ENCODE data around the gene ARHGEF39.

ARHGEF39 gene

DNA sequence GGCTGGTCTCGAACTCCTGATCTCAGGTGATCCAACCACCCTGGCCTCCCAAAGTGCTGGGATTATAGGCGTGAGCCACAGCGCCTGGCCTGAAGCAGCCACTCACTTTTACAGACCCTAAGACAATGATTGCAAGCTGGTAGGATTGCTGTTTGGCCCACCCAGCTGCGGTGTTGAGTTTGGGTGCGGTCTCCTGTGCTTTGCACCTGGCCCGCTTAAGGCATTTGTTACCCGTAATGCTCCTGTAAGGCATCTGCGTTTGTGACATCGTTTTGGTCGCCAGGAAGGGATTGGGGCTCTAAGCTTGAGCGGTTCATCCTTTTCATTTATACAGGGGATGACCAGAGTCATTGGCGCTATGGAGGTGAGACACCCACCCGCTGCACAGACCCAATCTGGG, 10.2 kb upstream of the ARHGEF39 start:
- no peak for DNase-seq (ENCODE audit: low spot score)

DNA sequence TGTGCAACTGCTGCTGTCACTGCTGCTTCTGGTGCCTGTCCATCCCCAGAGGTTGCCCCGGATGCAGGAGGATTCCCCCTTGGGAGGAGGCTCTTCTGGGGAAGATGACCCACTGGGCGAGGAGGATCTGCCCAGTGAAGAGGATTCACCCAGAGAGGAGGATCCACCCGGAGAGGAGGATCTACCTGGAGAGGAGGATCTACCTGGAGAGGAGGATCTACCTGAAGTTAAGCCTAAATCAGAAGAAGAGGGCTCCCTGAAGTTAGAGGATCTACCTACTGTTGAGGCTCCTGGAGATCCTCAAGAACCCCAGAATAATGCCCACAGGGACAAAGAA, 9.0 kb upstream of the ARHGEF39 start:
- no peak for DNase-seq (ENCODE audit: low spot score)

DNA sequence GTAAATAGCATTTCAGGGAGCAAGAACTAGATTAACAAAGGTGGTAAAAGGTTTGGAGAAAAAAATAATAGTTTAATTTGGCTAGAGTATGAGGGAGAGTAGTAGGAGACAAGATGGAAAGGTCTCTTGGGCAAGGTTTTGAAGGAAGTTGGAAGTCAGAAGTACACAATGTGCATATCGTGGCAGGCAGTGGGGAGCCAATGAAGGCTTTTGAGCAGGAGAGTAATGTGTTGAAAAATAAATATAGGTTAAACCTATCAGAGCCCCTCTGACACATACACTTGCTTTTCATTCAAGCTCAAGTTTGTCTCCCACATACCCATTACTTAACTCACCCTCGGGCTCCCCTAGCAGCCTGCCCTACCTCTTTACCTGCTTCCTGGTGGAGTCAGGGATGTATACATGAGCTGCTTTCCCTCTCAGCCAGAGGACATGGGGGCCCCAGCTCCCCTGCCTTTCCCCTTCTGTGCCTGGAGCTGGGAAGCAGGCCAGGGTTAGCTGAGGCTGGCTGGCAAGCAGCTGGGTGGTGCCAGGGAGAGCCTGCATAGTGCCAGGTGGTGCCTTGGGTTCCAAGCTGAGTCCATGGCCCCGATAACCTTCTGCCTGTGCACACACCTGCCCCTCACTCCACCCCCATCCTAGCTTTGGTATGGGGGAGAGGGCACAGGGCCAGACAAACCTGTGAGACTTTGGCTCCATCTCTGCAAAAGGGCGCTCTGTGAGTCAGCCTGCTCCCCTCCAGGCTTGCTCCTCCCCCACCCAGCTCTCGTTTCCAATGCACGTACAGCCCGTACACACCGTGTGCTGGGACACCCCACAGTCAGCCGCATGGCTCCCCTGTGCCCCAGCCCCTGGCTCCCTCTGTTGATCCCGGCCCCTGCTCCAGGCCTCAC, 8.4 kb upstream of the ARHGEF39 start, which contains the start of gene CA9:
TSS of gene CA9 (plus strand) at position 797 of the 893 bp plus-strand sequence. CDS start at position 829, 32 bp downstream.
- DNase-seq (ENCODE audit: low spot score): no peak

DNA sequence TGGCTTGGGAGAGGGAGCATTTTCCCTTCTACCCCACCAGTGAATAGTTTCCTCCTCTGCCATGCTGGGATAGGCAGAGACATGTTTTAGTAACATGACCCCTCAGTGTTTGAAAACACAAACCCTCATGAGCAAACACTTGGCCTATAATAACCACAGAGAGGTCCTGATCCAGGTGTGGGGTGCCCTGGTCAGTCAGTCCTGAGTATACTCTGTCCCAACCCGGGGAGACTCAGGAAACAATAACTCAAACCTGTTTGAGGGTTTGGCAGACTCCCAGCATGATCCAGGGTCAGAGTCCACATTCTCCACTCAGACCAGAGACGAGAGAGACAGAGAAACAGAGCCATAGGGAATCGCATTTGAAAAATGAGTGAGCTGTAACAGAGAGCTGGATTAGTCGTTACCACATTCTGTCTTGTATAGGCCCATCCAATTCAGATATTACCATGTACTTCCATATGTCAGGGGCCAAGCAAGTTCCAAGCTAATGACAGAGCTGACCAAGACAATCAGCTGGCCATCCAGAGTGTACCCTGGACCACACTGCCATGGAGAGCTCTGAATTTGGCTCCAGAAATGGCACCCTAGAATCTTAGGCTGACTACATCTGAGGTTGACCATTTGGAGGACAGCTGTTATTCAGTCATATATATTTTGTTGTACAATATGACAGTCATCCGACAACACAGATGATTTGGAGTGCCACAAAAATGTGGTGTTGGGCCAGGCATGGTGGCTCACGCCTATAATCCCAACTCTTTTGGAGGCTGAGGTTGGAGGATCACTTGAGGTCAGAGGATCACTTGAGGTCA, 4.5 kb upstream of the ARHGEF39 start:
- DNase-seq (ENCODE audit: low spot score): no peak

DNA sequence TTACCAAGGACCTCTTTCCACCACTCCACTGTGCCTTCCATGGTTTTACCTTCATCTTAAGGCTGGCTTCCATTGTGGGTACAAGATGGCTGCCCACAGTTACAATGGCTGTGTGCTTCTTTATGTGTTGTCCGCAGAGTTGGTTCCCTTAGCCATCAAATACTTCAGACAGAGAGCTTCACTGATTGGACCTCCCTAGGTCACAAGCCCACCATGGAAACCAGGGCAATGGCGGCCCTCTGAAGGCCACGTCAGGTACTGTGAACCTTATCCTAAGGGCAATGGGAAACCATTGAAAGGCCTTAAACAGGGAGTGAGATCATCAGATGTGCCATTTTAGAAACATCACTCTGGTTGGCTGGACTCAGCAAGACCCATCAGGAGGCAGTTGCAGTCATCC, 2.9 kb upstream of the ARHGEF39 start:
- DNase-seq (ENCODE audit: low spot score): no peak

DNA sequence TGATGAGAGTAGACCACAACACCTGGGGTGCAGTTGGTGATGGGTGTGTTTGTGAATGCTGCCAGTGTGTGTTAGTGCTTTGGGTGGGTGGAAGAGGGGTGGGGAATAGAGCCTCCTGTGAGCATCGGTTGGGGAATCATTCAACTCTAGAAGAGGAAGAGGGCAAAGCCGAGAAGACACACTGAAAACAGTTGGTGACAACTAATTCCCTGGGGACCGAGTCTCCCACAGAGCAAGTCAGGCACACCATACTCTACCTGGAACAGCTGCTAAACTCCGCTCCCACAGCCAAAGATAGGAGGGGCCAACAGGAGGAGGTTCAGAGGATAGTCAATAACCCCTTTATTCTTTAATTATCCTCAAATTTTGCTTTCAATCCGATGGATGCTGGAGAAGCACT, 1.6 kb upstream of the ARHGEF39 start:
- DNase-seq (ENCODE audit: low spot score): no peak

DNA sequence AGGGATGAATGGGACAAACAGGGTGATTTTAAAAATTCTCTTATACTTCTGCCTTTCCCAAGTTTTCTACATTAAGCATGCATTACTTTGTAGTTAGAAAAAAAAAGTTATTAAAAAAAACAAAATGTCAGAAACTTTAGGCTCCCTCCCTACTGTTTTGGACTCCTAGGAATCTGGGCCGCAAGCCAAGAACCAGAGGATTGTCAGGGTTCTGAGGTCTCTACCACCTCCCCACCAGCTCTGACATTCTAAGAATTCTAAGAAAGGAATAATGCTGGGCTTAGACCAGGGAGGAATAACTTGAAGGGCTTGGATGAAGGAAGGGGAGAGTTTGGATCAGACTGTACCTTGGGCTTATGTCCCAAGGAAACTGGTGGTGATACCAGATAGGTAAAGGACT, 1.1 kb upstream of the ARHGEF39 start:
- no peak for DNase-seq (ENCODE audit: low spot score)

DNA sequence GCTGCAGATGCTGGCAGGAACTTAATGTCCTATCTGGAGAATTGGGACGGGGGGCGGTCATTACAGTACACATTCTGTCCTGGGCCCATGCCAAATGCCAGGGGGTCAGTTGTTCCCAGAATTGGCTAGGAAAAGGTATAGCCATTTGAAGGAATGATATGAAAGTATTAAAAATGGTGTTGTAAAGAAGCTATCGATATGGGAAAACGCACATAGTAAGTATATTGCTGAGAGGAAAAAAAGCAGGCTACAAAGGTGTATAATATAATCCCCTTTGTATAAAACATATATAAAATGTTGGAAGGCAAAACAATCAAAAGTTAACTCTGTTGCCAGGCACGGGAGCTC, 450 bp upstream of the ARHGEF39 start:
- DNase-seq (ENCODE audit: low spot score): no peak

DNA sequence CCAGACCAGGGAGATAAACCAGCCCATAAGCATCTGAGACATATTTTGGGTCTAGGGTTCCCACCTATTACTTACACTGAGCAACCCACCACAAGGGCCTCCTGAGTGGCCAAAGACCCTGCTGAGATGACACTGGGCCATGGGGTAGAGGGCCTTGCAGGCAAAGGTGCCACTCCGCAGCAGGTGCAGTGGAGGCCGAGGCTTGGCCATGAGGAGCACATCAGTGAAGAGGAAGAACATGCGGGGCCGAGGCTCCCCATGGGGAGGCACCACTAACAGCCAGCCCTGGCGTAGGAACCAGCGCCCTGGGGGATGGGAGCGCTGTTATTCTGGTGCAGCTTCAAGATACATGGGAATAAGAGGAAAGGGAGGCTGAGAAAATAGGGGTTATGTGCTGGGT, 2.6 kb downstream of the ARHGEF39 start:
- DNase-seq (ENCODE audit: low spot score): no peak

DNA sequence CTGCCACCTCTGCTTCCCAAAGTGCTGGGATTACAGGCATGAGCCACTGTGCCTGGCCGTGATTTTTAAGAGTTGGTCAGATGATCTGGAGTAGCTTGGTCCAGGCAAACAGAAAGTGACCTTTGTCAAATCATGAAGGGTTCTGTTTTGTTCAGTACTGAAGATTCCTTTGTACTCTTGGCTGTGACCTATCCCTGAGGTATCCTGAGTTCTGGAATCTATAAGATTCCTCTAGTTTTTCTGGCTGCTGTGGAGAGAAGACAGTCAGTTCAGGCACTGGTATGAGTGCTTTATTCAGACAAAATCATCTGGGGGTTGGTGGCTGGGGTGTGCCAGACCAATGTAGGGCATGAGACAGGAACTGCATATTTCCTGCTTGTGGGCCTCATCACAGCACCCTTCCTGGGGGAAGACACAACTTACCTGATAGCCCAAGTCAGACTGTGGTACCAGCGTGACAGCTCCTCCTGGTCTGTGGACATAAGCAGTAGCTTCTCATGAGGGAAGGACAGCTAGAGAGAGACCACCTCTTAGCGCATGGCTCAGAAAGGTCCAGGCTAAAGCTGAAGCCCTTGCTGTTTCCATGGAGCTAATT, 3.1 kb downstream of the ARHGEF39 start:
- DNase-seq (ENCODE audit: low spot score): no peak

DNA sequence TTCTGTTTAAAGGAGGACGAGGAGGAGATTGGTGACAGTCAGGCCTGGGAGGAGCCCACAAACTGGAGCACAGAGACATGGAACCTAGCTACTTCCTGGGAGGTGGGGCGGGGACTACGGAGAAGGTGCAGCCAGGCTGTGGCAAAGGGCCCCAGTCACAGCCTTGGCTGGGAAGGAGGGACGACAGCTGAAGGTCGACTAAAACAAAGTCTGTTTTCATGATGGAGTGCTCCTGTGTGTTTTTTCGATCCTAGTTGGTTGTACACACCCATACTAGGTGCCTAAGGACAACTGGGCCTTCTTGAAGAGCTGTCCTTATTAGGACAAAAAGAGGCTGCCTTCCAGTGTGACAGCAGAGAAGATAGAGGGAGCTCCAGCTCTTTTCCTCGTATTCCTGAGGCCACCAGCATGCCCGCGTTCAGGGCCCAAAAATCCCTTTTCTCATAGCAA, 4.0 kb downstream of the ARHGEF39 start:
- DNase-seq (ENCODE audit: low spot score): no peak

DNA sequence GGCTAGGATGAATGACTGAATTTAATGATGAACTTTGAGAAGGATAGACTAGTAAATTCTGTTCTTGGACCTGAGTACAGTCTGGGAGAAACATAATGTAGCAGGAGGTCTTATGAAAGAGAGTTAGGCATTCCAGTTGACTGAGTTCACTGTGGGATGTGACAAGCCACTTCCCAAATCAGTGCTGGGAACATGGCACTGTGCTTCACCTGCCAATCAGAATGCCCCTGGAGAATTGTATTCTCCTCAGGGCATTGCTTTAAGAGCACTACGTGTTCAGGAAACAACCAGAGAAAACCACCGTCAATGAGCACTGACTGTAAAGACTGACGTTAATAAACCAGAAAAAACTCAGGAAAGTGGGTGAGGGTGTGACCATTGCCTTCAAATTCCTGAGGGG, 5.7 kb downstream of the ARHGEF39 start:
- no peak for DNase-seq (ENCODE audit: low spot score)

DNA sequence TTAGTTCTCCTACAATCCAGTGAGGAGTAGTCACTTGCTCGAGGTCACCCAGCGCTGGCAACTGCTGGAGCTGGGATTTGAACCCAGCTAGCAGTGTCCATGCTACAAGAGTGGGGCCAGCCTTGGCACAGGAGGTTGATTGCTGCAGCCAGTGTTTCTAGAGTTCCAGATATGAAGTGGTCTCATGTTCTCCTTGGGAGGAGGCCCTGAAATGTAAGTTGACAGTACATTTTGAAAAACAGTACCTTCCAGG, 6.1 kb downstream of the ARHGEF39 start:
- no peak for DNase-seq (ENCODE audit: low spot score)

DNA sequence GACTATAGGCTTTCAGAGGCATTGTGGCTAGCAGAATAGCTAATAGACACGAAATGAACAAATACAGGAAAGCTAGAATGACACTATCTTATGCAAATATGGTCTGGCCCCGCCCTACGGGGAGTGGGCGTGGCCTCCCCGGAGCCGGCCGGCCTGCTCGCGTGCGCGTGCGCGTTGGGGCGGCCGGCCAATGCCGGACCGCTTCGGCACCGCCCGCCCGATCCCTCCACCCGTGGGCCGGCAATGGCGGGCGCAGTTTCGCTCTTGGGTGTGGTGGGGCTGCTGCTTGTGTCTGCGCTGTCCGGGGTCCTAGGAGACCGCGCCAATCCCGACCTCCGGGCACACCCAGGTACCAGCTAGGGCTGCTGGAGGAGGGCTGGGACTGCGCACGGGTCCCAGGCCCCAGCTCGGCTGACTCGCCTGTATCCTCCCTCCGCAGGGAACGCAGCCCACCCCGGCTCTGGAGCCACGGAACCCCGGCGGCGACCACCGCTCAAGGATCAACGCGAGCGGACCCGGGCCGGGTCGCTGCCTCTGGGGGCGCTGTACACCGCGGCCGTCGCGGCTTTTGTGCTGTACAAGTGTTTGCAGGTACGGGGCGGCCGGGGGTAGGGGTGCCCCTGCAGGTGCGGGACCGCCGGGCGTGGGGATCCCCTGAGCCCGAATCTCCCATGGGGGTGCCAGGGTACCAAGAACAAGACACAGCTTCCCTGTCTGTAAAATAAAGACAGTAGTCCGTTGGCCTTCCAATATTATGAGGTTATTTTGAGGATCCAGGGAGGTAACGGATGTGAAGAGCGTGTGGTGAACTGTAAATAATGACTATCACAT, 6.6 kb downstream of the ARHGEF39 start, which contains the start of gene CCDC107:
TSS of gene CCDC107 (plus strand) at position 156 of the 831 bp plus-strand sequence. CDS start at position 244, 88 bp downstream.
- DNase-seq (ENCODE audit: low spot score): peak; percentile 91

DNA sequence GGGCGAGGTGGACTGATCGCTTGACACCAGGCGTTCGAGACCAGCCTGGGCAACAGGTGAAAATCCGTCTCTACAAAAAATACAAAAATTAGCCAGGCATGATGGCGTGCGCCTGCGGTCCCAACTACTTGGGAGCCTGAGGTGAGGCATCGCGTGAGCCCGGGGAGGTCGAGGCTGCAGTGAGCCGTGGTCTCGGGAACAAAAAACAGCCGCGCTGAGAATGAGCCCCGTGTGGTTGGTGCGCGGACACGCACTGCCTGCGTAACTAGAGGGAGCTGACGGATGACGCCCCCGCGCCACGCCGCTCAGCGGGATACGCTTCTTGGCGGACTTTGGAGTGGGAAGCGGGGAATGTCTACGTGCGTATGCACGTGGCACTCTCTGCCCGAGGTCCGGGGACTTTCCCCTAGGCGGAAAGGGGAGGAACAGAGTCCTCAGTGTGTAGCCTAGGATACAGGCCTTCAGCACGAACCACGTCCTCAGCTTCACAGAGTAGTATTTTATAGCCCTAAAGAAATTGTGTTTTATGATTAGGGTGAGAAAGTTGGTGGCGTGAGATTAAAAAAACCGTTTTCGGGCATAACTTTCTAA, 7.4 kb downstream of the ARHGEF39 start, which contains the start of gene RMRP:
TSS of gene RMRP (minus strand) at position 474 of the 591 bp plus-strand sequence.
- peak; percentile 99 for DNase-seq (ENCODE audit: low spot score)

DNA sequence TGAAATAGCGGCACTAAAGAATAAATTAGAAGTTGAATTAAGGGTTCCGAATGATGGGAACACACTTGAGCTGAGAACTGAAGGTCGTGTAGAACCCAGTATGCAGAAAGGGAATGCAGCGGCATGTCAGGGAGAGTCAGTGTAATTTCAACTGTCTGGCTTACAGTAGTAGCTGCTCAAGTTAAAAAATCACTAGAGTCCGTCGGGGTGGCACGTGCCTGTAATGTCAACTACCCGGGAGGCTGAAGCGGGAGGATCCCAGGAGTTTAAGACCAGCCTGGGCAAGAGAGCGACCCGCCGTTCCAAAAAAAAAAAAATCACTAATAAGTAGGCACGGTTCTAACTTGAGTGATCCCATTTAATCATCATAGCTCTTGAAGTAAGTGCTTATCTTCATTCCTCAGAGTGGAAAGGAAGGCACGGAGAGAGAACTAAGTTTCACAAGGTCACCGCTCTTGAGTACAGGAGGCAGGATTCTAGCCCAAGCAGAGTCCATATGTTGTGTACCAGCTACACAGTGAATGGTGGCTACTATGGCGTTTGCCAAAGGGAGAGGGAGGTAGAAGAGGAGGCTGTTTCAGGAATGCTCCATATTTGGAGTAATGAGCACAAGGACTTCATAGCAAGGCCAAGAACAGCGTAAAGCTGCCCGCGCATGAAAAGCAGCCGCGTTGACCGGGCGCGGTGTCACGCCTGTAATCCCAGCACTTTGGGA, 8.0 kb downstream of the ARHGEF39 start:
- no peak for DNase-seq (ENCODE audit: low spot score)

DNA sequence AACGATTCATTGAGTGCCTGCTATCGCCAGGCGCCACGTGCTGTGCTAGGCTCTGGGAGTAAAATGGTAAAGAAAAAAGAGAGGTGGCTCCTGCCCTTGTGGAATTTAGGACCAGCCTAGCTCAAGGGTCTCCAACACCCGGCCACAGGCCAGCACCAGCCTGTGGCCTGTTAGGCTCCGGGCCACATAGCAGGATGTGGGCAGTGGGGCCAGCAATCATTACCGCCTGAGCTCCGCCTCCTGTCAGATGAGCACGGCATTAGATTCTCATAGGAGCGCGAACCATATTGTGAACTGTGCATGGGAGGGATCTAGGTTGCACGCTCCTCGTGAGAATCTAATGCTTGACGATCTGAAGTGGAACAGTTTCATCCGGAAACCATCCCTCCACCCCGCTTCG, 8.6 kb downstream of the ARHGEF39 start:
- no peak for DNase-seq (ENCODE audit: low spot score)

DNA sequence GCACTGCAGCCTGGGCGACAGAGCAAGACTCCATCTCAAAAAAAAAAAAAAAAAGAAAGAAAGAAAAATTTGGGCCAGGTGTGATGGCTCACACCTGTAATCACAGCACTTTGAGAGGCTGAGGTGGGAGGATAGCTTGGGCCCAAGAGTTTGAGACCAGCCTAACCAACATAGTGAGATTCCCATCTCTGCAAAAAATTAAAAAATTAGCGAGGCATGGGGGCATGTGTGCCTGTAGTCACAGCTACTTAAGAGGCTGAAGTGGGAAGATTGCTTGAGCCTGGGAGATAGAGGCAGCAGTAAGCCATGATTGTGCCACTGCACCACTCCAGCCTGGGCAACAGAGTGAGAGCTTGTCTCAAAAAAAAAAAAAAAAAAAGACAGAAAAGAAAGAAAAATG, 11.4 kb downstream of the ARHGEF39 start:
- DNase-seq (ENCODE audit: low spot score): no peak

DNA sequence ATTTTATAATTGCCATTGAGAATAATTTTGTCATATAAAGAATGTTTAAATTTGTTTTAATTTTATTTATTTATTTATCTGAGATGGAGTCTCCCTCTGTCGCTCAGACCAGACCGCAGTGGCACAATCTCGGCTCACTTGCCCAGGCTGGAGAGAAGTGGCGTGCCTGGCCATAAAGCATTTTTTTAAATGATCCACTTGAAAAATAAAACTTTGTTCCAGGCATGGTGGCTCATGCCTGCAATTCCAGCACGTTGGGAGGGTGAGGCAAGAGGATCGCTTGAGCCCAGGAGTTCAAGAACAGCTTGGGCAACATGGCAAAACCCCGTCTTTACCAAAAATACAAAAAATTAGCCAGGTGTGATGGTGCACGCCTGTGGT, 12.2 kb downstream of the ARHGEF39 start:
- DNase-seq (ENCODE audit: low spot score): no peak

DNA sequence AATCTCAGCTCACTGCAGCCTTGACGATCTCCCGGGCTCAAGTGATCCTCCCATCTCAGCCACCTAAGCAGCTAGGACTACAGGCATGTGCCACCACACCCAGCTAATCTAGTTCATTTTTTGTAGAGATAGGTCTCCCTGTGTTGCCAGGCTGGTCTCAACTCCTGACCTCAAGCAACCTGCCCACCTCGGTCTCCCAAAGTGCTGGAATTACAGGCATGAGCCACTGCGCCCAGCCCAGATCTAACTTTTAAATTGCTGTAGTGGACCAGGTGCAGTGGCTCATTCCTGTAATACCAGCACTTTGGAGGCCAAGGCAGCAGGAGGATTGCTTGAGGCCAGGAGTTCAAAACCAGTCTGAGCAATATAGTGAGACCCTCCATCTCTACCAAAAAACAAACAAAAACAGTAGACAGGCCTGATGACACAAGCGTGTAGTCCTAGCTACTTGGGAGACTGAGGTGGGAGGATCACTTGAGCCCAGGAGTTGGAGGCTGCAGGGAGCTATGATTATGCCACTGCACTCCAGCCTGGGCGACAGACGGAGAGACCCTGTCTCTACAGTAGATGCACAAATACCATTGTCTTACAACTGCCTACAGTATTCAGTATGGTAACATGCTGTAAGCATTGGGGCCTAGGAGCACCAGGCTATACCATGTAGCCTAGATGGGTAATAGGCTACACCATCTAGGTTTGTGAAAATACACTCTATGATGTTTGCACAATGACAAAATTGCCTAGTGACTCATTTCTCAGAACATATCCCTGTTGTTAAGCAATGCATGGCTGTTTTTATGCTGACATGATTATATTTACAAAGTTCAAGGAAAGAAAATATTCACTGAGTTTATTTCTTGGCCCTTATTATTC, 12.8 kb downstream of the ARHGEF39 start:
- no peak for DNase-seq (ENCODE audit: low spot score)
